Colonic mucosa (tissue), 4 donors: ENCODE data around the gene YRDC. TPM values are rescaled to one million over a fixed set of nuclear protein-coding genes. Genes with fewer than 3 reads are reported as not detected.

ENCODE experiments used
- DNase-seq: peaks from one replicate; pipeline ENCODE4 v3.0.0-alpha.2; 2020
- H3K27ac ChIP-seq: fragments of 200-600 bp; one replicate; pipeline ENCODE4 v1.8.0; 2021
- H3K27me3 ChIP-seq: fragments of 200-600 bp; one replicate; pipeline ENCODE4 v1.8.0; 2021
- H3K36me3 ChIP-seq: fragments of 200-600 bp; one replicate; pipeline ENCODE4 v1.8.0; 2021
- H3K4me1 ChIP-seq: fragments of 200-600 bp; one replicate; pipeline ENCODE4 v1.8.0; 2021; ENCODE audit warnings: mild to moderate bottlenecking
- H3K4me3 ChIP-seq: fragments of 200-600 bp; one replicate; pipeline ENCODE4 v1.8.0; 2021
- H3K9ac ChIP-seq, 2 donors: one replicate each; pipeline ENCODE4 v1.7.0; 2013; ENCODE audit warnings: control low read depth in 2 of 2, low read depth in 2 of 2, low read length in 2 of 2
- H3K9me3 ChIP-seq: fragments of 200-600 bp; one replicate; pipeline ENCODE4 v1.8.0; 2021
- CTCF ChIP-seq: fragments of 200-600 bp; IDR thresholded peaks from one replicate; pipeline ENCODE4 v1.8.0; 2022; ENCODE audit warnings: antibody characterized with exemption, mild to moderate bottlenecking
- intact Hi-C: fragments of 100-400 bp; cut with DNase I; formaldehyde crosslinking; loops from one replicate; pipeline ENCODE4 v1.14.1; 2022
- total RNA-seq, 2 donors: library from RNA; stranded (reverse); fragmentation: NEBNext Ultra II Directional in 1 of 2; extraction: Animal tissue kit (Norgen Biotek cat#: 25700) in 1 of 2; gene quantifications; one replicate each; pipeline ENCODE4 v1.2.1, GENCODE V29; 2021
- donor health status: healthy.
- donor health status: DM: no; HTN: no; CAD: no.
- donor health status: DM: no; HTN: no; CAD: no.

Gene YRDC
- total RNA-seq, 2 donors from 2014 or later: 14.4 to 16.3 TPM

GRCh38 chr1:37795340-37796125, 12.5 kb downstream of the YRDC start:
- peak; percentile 78 for DNase-seq
- Histone ChIP-seq H3K4me3 (no peak overlapping the region), H3K27me3 (no peaks in the 10 kb centered on the region), H3K9ac (no peak overlapping the region), H3K36me3 (no peaks in the 10 kb centered on the region), H3K9me3 (no peaks in the 10 kb centered on the region), H3K4me1 (peaks cover 8% of the 10 kb centered on the region), H3K27ac (no peak overlapping the region)
- TF ChIP-seq CTCF: no peak
- intact Hi-C loops: no loop called here

GRCh38 chr1:37794372-37795339, 13.4 kb downstream of the YRDC start:
- peaks cover 8% of the 10 kb centered on the region for H3K4me1 ChIP-seq
- no peak overlapping the region for H3K27ac ChIP-seq
- intact Hi-C loops: no loop called here
- H3K27me3 ChIP-seq: no peaks in the 10 kb centered on the region
- no peaks in the 10 kb centered on the region for H3K36me3 ChIP-seq
- no peak for DNase-seq
- peak overlapping the region; percentile 50 for H3K4me3 ChIP-seq
- H3K9ac ChIP-seq: peak overlapping the region in 1 of 2 donors; percentile 27
- no peaks in the 10 kb centered on the region for H3K9me3 ChIP-seq
- TF ChIP-seq CTCF: no peak

GRCh38 chr1:37793773-37794371, 14.1 kb downstream of the YRDC start, which contains the start of gene MANEAL:
TSS of gene MANEAL (plus strand) at chr1:37793847. CDS start at chr1:37794183, 336 bp downstream.
- peak; percentile 44 for DNase-seq
- Histone ChIP-seq H3K27me3 (no peaks in the 10 kb centered on the region), H3K9me3 (no peaks in the 10 kb centered on the region), H3K9ac (peak within 1 kb of the TSS in 1 of 2 donors; percentile 32), H3K27ac (no peak within 1 kb of the TSS), H3K4me1 (peaks cover 8% of the 10 kb centered on the region), H3K4me3 (peak within 1 kb of the TSS; percentile 50), H3K36me3 (no peaks in the 10 kb centered on the region)
- intact Hi-C loops: no loop called here
- no peak for TF ChIP-seq CTCF

GRCh38 chr1:37792943-37793686, 14.9 kb downstream of the YRDC start:
- intact Hi-C loops: no loop called here
- H3K4me1 ChIP-seq: peaks cover 8% of the 10 kb centered on the region
- H3K27ac ChIP-seq: no peak overlapping the region
- no peak for DNase-seq
- TF ChIP-seq CTCF: no peak
- no peaks in the 10 kb centered on the region for H3K36me3 ChIP-seq
- H3K4me3 ChIP-seq: peak overlapping the region; percentile 50
- H3K9ac ChIP-seq: no peak overlapping the region
- no peaks in the 10 kb centered on the region for H3K27me3 ChIP-seq
- no peaks in the 10 kb centered on the region for H3K9me3 ChIP-seq
